Measurements from ENCODE around the gene DPP8.

The DPP8 gene

DNA sequence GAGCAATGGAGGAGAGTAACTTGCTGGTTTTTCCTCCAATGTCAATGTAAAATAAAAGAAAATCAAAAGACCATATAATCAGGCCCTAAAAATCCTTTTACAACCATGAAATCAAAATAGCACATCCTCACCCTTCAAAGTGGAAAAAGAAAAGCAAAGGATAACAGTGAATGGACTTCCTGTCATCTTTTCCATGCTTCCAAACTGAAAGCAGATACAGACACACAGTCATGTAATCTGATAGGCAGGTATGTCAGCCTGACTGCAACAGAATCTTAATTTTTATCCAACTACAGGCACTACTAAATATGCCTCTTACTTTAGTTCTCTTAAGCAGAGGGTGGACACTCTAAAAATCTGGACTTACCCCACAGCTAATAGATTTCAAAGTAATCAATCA lies 66.9 kb downstream of the DPP8 start:
- TF ChIP-seq, protein P1, sequence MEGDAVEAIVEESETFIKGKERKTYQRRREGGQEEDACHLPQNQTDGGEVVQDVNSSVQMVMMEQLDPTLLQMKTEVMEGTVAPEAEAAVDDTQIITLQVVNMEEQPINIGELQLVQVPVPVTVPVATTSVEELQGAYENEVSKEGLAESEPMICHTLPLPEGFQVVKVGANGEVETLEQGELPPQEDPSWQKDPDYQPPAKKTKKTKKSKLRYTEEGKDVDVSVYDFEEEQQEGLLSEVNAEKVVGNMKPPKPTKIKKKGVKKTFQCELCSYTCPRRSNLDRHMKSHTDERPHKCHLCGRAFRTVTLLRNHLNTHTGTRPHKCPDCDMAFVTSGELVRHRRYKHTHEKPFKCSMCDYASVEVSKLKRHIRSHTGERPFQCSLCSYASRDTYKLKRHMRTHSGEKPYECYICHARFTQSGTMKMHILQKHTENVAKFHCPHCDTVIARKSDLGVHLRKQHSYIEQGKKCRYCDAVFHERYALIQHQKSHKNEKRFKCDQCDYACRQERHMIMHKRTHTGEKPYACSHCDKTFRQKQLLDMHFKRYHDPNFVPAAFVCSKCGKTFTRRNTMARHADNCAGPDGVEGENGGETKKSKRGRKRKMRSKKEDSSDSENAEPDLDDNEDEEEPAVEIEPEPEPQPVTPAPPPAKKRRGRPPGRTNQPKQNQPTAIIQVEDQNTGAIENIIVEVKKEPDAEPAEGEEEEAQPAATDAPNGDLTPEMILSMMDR (IDR thresholded peaks at IDR 0.05; ENCODE audit: extremely low read depth, missing control alignments), result no peak

DNA sequence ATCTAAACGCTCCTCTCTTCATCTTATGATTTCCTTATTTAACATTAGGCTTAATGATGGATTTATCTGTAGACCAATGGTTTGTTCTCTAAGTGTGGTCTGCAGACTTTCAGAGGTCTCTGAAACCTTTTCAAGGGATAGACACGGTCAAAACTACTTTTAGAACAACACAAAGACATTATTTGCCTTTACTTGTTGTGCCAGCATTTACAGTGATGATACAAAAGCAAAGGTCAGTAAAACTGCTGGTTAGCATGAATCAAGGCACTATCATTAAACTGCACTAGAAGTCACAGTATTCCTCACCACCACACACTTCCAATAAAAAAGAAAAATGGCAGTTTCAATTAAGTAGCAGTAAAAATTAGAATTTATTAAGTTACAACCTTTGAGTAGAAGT lies 70.3 kb downstream of the DPP8 start:
- DNase-seq (ENCODE audit: low spot score), result no peak
- TF ChIP-seq, protein P1 (IDR thresholded peaks at IDR 0.05; ENCODE audit: extremely low read depth, missing control alignments), result no peak

More for the DNA sequence above, 66.9 kb downstream of the DPP8 start:
- DNase-seq (ENCODE audit: low spot score), result no peak

DNA sequence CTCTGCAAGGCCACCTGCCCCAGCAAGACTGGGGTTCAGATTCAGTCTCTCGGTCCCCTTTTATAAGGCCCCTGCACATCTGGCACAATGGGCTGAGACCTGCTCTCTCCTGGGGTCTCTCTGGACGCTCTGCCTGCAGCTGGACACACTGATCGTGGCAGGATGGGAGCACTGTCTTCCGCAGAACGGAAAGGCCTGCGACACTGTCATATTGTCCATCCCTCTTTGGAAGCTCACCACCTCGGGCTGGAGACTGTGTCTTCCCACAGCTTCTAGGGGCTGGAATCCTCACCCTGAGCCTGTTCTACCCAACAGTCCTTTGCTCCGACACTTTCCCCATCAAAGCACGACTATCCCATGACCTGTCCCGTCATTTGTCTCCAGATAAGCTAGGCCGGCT lies 83.3 kb downstream of the DPP8 start:
- TF ChIP-seq, protein P1 (IDR thresholded peaks at IDR 0.05; ENCODE audit: extremely low read depth, missing control alignments), result no peak
- DNase-seq (ENCODE audit: low spot score), result no peak

DNA sequence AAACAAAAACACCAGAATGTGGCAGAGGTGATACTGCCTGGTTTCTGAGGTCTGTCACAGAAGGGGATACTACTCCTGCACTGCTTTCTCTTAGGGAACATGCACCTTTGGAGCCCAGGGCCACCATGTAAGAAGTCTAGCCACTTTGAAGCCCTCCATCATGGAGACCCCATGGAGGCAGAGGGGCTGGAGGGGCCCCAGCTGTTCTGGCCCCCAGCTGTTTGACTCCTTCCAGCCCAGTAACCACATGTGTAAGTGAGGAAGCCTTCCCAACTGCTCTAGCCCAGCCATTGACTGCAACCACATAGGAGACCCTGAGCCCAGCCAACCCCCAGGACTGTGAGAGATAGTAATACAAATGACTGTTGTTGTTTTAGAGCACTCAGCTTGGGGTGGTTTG lies 85.8 kb downstream of the DPP8 start:
- TF ChIP-seq, protein P1 (IDR thresholded peaks at IDR 0.05; ENCODE audit: extremely low read depth, missing control alignments), result no peak
- DNase-seq (ENCODE audit: low spot score), result no peak

DNA sequence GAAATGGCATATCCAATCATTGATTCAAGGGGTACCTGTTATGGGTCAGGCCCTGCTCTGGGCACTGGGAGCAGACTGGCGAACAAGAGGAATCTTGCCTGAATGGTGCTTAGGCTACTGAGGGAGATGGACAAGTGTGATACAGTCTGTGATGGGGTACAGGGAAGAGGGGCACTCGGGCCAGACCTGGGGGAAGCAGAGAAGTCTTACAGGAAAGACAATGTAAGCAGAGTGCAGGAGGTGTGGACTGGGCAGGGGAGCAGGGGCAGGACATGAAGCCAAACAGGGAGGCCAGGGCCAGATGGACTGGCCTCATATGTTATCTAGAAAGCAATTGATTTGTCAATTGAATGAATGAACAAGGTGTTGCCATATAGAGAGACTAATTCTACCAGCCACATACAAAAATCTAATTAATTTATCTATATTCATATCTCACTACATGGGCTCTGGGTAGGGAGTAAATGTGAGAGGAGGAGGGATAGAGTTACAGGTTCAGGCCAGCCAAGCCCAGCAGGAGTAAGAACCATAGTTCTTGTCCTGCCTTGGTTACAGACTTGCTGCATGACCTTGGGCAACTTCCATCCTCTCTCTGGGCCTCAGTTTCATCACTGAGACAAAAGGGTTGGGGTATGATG lies 91.2 kb downstream of the DPP8 start:
- TF ChIP-seq, protein P1 (IDR thresholded peaks at IDR 0.05; ENCODE audit: extremely low read depth, missing control alignments), result no peak
- no peak for DNase-seq (ENCODE audit: low spot score)

DNA sequence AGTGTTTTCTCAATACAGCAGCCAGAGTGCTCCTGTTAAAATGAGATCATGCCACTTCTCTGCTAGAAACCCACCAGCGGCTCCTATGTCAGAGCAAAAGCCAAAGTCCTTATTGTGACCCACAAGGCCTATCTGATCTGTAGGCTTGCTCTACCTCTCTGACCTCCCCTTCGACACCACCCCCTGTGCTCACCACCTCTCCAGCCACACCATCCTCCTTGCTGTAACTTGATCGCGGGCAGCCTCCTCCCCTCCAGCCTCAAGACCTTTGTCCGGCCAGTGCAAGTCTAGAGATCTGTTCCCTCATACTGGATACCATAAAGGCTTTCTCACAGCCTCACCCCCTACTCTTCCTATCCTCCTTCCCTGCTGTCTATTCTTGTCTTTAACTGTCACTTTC lies 92.8 kb downstream of the DPP8 start:
- no peak for DNase-seq (ENCODE audit: low spot score)
- TF ChIP-seq, protein P1 (IDR thresholded peaks at IDR 0.05; ENCODE audit: extremely low read depth, missing control alignments), result no peak

DNA sequence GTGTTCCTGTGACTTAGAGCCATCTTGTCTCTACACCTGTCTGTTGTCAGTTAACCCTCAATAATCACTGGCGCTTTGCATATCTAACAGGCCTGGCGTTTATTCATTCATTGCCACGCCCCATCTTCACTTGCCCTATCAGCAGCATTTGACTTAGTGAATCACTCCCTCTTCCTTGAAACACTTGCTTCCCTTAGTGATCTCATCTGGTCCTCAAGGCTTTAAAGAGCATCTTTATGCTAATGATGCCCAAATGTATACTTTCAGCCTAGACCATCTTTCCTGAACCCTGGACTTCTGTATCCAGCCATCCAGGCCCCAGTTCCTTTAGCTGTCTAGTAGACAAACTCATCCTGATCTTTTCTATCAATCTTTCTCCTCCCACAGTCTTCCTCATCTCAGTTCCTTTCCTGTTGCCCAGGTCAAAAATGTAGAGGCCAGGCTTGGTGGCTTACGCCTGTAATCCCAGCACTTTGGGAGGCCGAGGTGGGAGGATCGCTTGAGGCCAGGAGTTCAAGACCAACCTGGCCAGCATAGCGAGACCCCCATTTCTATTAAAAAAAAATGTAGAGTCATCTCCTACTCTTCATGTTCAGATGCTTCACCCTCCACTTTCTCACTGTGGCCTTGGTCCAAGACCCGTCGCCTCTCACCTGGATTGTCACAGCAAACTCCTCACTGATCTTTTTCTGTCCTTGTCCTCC lies 93.4 kb downstream of the DPP8 start:
- DNase-seq (ENCODE audit: low spot score), result no peak
- TF ChIP-seq, protein P1 (IDR thresholded peaks at IDR 0.05; ENCODE audit: extremely low read depth, missing control alignments), result no peak

Data from GM20000 (cell line).